EL (cell line): ENCODE data around the gene LRP11.
"Not testable (repeated sequence)": the region's sequence is repeated elsewhere in the genome, so short reads cannot be mapped to it uniquely, and the experiment has no call there.

ENCODE experiments used
- DNase-seq: peaks from one replicate; pipeline ENCODE4 v3.0.0-alpha.2; 2016

Gene LRP11

DNA sequence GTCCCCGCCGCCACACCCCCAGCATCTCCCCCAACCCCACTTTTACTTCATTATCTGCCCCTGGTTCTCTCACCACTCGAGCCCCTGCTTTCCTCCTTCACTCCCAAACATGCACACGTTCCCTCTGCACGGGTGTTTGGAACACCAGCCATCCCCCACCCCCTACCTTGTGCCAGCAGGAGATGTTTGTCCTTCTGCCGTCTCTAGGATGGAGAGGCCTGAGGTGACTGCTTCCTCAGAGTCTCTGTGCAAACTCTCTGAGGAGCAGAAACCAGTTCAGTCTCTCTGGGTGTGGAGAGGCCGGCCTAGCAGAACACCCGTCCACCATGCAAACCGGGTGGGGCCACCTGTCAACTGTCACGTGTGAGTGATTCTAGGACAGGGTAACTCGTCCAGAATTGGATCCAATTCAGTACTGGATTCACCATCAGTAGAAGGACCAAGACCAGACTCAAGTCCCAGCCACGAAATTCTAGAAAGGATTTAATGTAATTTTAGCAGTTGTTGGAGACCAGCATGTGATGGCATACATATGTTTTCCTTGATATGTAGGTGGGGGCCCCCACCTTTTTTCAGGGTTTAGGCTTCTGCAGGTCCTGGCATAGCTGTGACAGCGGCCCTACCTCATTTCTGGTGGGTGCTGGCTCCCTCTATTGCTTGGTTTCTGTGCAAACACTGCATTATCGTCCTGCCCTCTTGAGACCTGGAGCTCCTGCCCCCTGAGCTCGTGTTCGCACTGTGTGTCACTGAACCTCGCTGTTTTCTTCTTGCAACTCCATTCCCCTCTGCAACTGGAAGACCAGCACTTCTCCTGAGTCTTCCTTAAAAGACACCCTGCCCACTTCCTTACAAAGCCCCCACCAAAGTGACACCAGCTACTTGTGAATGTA lies 33.9 kb upstream of the LRP11 start, which contains the start of gene RAET1E:
Gene RAET1E (minus strand): TSS at position 259 of the 890 bp plus-strand sequence. CDS start 7,212 bp downstream, outside the sequence.
- no peak for DNase-seq

DNA sequence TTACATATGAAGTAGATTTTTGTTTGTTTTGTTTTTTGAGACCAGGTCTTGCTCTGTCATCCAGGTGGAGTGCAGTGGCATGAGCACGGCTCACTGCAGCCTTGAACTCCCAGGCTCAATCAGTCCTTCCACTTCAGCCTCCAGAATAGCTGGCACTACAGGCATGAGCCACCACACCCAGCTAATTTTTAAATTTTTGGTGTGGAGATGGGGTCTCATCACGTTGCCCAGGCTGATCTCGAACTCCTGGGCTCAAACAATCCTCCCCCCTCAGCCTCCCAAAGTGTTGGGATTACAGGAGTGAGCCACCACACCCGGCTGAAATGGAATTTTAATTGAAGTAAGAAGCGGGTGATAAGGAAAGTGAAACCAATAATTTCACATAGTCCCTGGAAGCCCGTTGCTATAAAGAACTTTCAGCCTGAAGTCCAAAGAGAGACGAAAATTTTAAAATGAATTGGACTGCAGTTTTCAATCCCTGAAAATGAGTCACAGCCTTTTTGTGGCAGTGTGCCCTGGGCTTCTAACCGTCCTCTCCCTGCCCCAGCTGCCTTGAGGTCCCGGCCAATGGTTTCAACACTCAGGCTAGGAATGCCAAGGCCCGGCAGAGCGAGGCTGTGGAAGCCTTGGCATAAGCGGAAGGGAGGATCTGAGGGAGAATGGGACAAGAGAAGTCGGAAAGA lies 33.0 kb upstream of the LRP11 start:
- peak; percentile 93 for DNase-seq

DNA sequence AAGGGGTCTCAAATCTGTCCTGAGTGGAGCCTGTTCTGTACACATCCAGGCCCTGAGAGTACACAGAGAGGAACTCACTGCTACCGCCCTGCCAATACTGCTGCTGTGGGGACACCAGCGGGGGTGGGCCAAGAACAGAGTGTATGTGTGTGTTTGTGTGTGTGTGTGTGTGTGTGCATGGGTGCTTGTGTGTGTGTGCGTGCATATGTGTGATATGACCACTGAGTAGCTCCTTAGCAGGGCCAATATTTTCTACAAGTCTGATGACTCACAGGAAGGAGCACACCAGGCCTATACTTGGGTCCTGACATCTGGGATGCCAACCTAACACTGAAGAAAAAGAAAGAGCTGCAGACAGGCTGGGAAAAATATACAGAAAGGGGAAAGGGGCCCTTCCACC lies 32.3 kb upstream of the LRP11 start:
- peak; percentile 69 for DNase-seq

DNA sequence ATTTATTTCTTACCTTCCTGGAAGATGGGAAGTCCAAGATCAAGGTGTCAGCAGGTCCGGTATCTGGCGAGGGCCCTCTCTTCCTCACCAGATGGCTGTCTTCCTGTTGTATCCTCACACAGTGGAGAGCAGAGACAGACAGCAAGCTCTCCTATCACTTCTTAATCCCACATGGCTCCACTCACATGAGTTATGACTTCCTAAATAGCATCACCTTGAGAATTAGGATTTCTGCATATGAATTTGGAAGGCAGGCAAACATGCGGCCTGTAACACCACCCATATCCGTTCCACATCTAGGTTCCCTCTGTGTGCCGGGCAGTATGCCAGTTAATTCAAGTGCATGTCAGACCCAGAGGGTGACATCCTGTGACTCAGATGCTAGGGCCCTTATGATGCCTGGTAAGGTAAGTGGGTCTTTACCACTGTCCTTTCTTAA lies 31.7 kb upstream of the LRP11 start:
- peak; percentile 91 for DNase-seq

DNA sequence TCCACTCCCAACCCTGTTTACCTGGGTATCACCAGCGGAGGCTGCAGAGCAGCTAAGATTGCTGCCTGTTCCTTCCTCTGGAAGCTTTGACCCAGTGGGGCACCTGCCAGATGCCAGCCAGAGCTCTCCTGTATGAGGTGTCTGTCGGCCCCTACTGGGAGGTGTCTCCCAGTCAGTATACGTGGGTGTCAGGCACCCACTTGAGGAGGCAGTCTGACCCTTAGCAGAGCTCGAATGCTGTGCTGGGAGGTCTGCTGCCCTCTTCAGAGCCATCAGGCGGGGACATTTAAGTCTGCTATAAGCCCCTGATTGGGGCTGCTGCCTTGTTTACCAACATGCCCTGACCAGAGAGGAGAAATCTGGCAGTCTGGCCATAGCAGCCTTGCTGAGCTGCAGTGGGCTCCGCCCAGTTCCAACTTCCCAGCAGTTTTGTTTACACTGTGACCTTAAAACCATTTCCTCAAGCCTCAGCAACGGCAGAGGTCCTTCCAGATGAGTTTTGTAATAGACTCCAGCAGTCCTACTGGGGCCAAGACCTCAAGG lies 31.0 kb upstream of the LRP11 start:
- peak; percentile 77 for DNase-seq

- DNase-seq, result not testable (repeated sequence)
These were observed 27.7 kb upstream of the LRP11 start for GRCh38 chr6:149891864-149892263.

DNA sequence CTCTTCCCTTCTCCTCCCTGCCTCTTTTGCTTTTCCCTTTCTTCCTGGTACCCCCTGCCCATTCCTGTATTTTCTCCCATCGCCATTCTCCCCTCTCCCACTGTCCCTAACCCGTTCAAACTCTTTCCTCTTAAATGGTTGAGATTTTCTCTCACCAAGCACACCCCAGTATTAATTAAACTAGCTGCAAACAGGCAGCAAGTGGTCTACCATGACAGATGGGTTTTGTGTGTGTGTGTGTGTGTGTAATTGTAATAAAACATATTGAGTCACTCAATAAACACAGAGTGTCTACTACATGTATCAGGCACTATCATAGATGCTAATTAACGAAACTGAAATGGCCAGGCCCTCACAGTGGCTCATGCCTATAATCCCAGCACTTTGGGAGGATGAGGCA lies 27.1 kb upstream of the LRP11 start:
- DNase-seq, result no peak

DNA sequence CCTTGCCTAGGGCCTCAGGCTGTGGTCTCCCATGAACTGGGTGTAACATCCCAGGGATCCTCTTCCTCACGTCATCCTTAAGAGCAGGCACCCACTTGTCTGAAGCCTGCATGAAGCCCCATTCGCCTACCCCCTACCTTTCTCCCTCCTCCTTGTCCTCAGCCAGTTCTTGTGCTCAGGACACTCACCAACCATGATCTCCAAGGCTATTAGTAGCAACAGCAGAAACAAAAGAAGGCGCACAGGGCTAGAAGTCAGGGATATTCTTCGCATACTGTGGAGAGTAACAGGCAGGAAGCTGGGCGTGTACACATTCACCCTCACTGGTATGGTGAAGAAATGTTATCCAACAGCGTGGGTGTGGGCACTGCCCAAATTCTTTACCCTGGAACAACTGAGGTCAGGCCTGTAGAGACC lies 26.5 kb upstream of the LRP11 start:
- no peak for DNase-seq

DNA sequence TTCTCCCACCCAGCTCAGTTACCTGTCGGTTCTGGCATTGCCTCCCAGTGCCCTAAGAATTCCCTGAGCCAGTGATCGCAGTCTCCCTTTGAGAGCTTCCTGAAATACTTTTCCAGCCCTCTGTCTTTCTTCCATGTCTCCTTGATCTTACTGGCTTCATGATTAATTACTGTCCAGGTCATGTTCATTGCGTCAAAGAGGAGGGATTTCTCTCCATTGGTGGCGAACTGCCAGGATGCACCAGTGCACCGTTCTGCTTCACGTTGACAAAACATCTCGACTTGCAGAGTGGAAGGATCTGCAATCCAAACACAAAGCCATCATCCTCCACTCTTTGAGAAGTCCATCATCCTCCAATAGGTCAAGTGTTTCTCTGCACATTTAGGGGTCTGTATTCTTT lies 25.2 kb upstream of the LRP11 start:
- DNase-seq, result no peak

GRCh38 chr6:149888659-149889058 lies 24.5 kb upstream of the LRP11 start:
- DNase-seq, result peak; percentile 34

GRCh38 chr6:149888093-149888492 lies 23.9 kb upstream of the LRP11 start:
- no peak for DNase-seq

DNA sequence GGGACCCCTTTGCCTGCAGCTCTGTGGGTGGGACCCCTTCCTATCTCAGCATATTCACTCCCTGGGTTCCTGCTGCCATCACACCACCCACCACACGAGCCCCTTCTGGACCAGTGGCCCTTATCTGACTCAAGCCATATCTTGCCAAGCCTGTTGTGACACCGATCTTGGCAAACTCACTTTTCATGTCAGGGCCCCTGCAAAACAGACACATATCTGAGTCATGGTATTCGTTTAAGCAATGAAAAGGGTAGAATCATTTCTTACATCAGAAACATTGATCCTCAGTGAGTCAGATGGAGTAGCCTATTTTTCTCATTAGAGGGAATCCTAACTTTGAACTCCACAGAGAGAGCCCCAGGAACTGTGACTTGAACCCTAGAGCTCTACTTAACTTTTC lies 23.2 kb upstream of the LRP11 start:
- peak; percentile 70 for DNase-seq

GRCh38 chr6:149885888-149886287 lies 21.7 kb upstream of the LRP11 start:
- no peak for DNase-seq

- no peak for DNase-seq
These were observed 20.5 kb upstream of the LRP11 start for GRCh38 chr6:149884617-149885016.

DNA sequence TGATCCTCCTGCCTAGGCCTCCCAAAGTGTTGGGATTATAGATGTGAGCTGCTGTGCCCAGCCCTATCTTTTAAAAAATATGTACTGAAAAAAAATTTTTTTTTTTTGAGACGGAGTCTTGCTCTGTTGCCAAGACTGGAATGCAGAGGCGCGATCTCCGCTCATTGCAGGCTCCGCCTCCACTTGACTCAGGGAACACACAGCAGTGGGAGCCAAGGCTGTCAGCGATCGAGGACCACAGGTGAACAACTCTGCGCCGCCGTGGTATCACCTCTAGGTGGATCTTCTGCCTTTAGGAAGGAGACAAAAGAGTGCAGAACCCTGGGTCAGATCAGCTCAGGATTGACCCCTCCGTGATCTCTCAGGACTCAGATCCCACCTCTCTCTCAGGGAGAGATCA lies 20.1 kb upstream of the LRP11 start:
- DNase-seq, result no peak

DNA sequence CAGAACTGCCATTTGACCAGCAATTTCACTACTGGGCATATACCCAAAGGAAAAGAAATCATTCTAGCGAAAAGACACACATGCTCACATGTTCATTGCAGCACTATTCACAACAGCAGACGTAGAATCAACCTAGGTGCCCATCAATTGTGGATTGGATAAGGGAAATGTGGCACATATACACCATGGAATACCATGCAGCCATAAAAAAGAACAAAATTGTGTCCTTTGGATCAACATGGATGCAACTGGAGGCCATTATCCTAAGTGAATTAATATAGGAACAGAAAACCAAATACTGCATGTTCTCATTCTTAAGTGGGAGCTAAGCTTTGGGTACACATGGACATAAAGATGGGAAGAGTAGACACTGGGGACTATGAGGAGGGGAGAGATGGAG lies 17.7 kb upstream of the LRP11 start:
- no peak for DNase-seq

GRCh38 chr6:149881066-149881766 lies 17.1 kb upstream of the LRP11 start:
- no peak for DNase-seq

- DNase-seq, result no peak
These were observed 13.5 kb upstream of the LRP11 start for GRCh38 chr6:149877659-149878058.

- no peak for DNase-seq
These were observed 12.2 kb upstream of the LRP11 start for GRCh38 chr6:149876241-149876933.

- DNase-seq, result no peak
These were observed 8.1 kb upstream of the LRP11 start for GRCh38 chr6:149872233-149872632.

DNA sequence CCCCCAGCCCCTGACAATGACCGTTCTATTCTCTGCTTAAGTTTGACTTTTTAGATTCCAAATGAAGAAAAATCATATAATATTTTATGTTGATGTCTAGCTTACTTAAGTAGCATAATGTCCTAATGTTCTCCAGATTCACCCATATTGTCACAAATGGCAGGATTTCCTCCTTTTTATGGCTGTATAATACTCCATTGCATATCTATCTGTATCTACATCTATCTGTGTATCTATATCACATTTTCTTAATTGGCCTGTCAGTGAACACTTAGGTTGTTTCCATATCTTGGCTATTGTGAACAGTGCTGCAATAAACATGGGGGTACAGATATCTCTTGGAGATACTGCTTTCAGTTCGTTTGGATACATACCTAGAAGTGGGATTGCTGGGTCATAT lies 7.0 kb upstream of the LRP11 start:
- no peak for DNase-seq

- DNase-seq, result no peak
These were observed 5.2 kb upstream of the LRP11 start for GRCh38 chr6:149869275-149869892.
